CD4-positive, alpha-beta T cell treated with Interleukin-21 for 1 hour (primary cell): Measurements from ENCODE around the gene SFTPA2.
"Not testable (repeated sequence)": the region's sequence is repeated elsewhere in the genome, so short reads cannot be mapped to it uniquely, and the experiment has no call there.

ENCODE experiments used
- DNase-seq: peaks from one replicate; pipeline ENCODE4 v3.0.0-alpha.2; 2020

The SFTPA2 gene

DNA sequence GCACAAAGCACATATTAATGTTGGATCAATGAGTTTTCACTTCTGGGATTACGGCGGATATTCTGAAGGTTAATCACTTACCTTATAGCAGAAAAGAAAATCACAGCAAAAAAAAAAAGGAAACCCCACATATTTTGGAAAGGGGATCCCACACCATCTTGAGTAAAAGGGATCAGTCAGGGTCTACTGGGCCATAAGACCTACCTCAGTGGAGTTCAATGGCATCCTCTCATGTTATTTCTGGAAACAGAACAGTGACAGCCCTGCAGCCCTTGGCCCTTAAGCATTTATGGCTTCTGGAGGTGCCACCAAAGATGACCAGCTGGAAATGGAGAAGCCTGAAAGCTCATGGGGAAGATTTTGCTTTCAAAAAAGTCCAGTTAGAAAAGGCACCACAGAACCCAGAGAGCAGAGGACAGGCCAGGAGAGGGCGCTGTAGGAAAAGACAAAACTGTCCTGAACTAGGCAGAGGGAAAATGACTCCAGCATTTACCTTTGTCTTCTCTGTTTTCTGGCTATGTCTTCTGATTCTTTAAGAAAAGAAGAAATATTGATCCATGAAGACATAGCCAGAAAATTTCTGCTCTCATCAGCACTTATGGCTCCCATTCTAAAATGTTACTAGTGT is 50.8 kb downstream of the SFTPA2 start:
- DNase-seq, result not testable (repeated sequence)

DNA sequence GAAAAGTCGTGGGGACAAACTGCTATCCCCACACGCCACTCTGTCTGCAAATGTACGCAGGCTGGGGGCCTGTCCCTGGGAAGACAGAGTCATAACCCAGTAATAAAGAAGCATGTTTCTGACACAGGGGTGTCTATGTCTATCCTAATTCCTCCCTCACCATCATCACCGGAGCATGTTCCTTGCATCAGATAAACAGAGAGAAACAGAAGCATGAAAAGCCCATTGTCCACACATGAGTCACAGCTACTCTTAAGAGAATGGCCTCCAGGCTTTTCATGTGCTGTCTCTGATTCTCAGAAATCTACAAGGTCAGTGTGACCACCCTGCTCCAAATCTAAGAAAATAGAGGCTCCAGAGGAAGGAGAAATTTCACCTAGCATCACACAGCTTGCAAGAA is 52.0 kb downstream of the SFTPA2 start:
- not testable (repeated sequence) for DNase-seq

DNA sequence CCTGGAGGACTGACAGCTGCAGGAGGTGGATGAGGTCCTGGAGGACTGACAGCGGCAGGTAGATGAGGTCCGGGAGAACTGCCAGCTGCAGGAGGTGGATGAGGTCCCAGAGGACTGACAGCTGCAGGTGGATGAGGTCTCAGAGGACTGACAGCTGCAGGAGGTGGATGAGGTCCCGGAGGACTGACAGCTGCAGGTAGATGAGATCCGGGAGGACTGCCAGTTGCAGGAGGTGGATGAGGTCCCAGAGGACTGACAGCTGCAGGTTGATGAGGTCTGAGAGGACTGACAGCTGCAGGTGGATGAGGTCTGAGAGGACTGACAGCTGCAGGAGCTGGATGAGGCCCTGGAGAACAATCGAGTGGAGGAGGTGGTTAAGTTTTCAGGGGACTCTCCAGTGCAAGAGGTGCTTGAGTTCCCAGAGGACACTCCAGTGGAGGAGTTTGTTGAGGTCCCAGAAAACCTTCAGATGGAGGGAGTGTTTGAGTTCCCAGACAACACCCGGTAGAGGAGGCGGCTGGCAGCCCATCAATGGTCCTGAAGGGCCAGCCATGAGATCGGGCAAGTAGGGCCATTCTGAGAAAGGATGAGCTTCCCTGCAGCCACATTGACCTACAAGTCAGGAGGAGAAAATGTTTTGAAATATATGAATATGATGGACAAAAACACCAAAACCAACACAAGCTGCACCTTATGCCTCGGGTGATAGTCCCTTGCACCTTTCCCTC is 52.6 kb downstream of the SFTPA2 start:
- DNase-seq, result no peak
